NCI-H187 (cell line): ENCODE results near the gene GPX4.

Experiments used
- DNase-seq, 2 experiments: peaks; one replicate each; lab custom pipeline; 2025; lab: John Stamatoyannopoulos, UW

GPX4 gene

GRCh38 chr19:1068009-1069001 lies 35.5 kb upstream of the GPX4 start:
- DNase-seq, result no peak

- no peak for DNase-seq
Observed at GRCh38 chr19:1069009-1069779, 34.6 kb upstream of the GPX4 start.

GRCh38 chr19:1070576-1070930 lies 33.2 kb upstream of the GPX4 start:
- DNase-seq, result no peak

GRCh38 chr19:1070931-1071791 lies 32.6 kb upstream of the GPX4 start:
- DNase-seq, result no peak

GRCh38 chr19:1072371-1073015 lies 31.3 kb upstream of the GPX4 start:
- DNase-seq, result no peak

DNA sequence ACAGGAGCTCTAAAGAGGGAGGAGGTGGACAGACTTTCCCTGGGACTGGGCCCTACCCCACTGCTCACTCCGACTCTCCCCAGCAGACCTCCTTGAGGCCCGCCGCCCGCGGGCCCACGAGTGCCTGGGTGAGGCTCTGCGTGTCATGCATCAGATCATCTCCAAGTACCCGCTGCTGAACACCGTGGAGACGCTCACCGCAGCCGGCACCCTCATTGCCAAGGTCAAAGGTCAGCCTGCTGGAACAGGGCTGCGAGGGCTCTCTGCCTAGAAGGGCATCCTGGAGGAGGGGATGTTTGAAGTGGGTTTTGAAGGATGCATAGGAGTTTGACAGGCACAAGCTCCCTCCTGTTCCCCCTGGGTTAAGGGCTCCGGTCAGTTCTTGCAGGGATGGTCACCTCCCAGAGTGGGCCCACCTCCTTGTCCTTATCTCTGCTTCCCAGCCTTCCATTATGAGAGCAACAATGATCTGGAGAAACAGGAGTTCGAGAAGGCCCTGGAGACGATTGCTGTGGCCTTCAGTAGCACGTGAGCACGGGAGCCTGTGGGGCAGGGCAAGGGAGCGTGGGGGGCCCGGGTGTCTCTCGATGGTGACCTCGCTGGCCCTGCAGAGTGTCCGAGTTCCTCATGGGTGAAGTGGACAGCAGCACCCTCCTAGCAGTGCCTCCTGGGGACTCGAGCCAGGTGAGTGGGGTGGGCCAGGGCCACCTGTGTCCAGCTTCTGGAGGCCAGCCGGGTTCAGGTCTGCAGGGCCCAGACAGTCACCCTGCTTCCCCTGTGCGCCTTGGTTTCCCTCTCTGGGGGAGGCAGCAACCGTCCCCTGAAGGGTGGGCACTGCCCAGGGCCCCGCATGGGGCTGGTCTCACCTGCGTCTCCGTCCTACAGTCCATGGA lies 30.5 kb upstream of the GPX4 start:
- no peak for DNase-seq

DNA sequence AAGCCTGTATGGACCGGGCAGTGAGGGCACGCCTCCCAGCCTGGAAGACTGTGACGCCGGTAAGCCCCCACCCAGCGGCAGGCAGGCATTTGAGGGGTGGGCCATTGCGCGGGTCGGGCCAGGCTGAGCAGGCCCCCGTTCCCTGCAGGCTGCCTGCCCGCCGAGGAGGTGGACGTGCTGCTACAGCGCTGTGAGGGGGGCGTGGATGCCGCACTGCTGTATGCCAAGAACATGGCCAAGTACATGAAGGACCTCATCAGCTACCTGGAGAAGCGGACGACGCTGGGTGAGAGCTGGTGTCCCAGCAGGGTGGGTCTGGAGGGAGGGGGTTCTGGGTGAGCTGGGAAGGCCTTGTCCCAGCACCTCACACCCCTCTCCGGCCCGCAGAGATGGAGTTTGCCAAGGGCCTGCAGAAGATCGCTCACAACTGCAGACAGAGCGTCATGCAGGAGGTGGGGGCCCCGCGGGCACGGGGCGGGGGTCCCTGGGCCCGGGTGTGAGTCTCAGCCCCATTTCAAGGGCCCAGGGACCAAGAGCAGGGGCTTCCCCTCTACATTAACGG lies 29.8 kb upstream of the GPX4 start:
- no peak for DNase-seq

GRCh38 chr19:1074544-1075283 lies 29.1 kb upstream of the GPX4 start:
- DNase-seq, result peak; percentile 79 to 91

DNA sequence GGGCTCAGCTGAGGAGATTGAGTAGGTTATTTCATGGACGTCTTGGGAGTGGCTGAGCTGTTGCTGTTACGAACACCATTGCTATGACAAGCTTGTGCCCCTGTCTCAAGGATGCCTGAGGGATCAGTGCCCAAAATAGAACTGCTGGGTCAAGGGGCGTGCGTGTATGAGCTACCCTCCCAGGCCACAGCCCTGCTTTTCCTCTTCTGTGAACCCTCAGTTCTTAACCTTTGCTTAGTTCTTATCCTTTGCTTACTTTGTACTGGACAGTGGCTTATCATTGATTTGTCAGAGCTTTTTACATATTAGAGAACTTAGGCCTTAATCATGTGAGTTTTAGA lies 27.8 kb upstream of the GPX4 start:
- no peak for DNase-seq

DNA sequence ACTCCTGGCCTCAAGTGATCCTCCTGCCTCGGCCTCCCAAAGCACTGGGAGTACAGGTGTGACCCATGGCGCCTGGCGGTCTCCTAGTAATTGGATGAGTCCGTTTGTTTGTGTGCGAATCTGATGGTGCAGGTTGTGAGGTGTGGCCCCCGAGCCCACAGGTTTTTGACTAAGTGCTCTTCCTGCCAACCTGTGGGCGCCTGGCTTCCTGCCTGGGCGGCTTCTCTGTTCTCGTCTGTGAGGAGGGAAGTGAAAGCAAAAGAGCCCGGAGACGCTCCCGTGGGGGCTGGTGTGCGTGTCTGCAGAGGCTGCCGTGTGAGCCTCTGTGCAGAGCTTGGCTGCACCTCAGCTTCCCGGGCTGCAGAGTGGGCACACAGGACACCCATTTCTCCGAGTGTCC lies 26.8 kb upstream of the GPX4 start:
- DNase-seq, result no peak

GRCh38 chr19:1079566-1080111 lies 24.2 kb upstream of the GPX4 start:
- DNase-seq, result no peak

GRCh38 chr19:1080360-1081161 lies 23.2 kb upstream of the GPX4 start:
- no peak for DNase-seq

DNA sequence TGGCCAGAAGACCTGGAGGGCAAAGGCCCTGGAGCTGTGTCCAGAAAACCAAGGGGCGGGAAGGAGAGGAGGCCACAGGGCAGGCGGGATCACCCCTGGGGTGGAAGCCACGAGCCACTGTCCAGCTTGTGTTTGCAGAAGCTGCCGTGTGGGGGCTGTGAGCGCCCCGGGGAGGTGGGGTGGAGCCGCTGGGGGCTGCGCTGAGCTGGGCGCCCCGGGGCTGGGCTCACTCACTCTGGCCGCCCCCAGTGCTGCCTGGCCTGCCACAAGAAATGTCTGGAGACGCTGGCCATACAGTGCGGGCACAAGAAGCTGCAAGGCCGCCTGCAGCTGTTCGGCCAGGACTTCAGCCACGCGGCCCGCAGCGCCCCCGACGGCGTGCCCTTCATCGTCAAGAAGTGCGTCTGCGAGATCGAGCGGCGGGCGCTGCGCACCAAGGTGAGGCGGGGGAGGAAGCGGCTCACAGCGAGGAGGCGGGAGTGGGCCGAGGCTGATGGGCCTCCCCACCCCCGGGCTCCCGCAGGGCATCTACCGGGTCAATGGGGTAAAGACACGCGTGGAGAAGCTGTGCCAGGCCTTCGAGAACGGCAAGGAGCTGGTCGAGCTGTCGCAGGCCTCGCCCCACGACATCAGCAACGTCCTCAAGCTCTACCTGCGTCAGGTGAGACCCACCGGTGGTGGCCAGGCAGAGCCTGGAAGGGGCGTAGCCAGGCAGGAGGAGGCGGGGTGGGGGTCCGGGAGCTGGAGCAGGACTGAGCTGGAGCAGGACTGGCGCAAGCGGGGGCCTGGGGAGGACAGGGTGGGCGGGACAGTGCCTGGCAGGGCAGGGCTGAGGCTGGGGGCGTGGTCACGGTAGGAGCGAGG lies 22.3 kb upstream of the GPX4 start:
- peak in 1 of 2 experiments; percentile 91 for DNase-seq

- DNase-seq, result peak; percentile 98 to 99
Observed at GRCh38 chr19:1082165-1082927, 21.4 kb upstream of the GPX4 start.

GRCh38 chr19:1082928-1083816 lies 20.6 kb upstream of the GPX4 start:
- DNase-seq, result peak in 1 of 2 experiments; percentile 63
